RWPE2 (cell line): Measurements from ENCODE around the gene PNMT.

Source experiments
- ATAC-seq: fragments of 200-7000 bp; cut with Tn5 transposase; 3 replicates; pipeline ENCODE4 v1.9.1; 2021; ENCODE audit warnings: low read depth
- DNase-seq: peaks from one replicate; pipeline ENCODE4 v3.0.0-alpha.2; 2020; ENCODE audit warnings: low spot score
- H3K27ac ChIP-seq: fragments of 450-650 bp; 2 replicates; pipeline ENCODE4 v1.5.1; 2017; ENCODE audit warnings: mild to moderate bottlenecking; ENCODE audit not compliant: poor library complexity, severe bottlenecking
- H3K27me3 ChIP-seq: fragments of 250-450 bp; sonication (Bioruptor Pico); 2 replicates; pipeline ENCODE4 v1.5.1; 2021; ENCODE audit warnings: mild to moderate bottlenecking, moderate library complexity; ENCODE audit not compliant: insufficient read depth, poor library complexity, severe bottlenecking
- H3K36me3 ChIP-seq: fragments of 250-450 bp; sonication (Bioruptor Pico); 2 replicates; pipeline ENCODE4 v1.5.1; 2020; ENCODE audit warnings: low read depth, mild to moderate bottlenecking, moderate library complexity
- H3K4me1 ChIP-seq: fragments of 250-450 bp; sonication (Bioruptor Pico); 2 replicates; pipeline ENCODE4 v1.5.1; 2021; ENCODE audit warnings: mild to moderate bottlenecking, moderate library complexity; ENCODE audit not compliant: insufficient read depth, poor library complexity, severe bottlenecking
- H3K4me3 ChIP-seq: fragments of 250-450 bp; sonication (Bioruptor Pico); 2 replicates; pipeline ENCODE4 v1.5.1; 2021; ENCODE audit warnings: mild to moderate bottlenecking, moderate library complexity; ENCODE audit not compliant: severe bottlenecking
- H3K9me3 ChIP-seq: fragments of 250-450 bp; sonication (Bioruptor Pico); 2 replicates; pipeline ENCODE4 v1.5.1; 2021; ENCODE audit warnings: mild to moderate bottlenecking, moderate library complexity; ENCODE audit not compliant: severe bottlenecking
- CTCF ChIP-seq: fragments of 450-650 bp; IDR thresholded peaks from one replicate; pipeline ENCODE4 v1.5.1; 2017; ENCODE audit warnings: mild to moderate bottlenecking, moderate library complexity; ENCODE audit not compliant: poor library complexity, severe bottlenecking

The PNMT gene

GRCh38 chr17:39702901-39703893, 34.9 kb downstream of the PNMT start:
- DNase-seq = no peak
- H3K4me1 ChIP-seq = peaks cover 21% of the 10 kb centered on the region

DNA sequence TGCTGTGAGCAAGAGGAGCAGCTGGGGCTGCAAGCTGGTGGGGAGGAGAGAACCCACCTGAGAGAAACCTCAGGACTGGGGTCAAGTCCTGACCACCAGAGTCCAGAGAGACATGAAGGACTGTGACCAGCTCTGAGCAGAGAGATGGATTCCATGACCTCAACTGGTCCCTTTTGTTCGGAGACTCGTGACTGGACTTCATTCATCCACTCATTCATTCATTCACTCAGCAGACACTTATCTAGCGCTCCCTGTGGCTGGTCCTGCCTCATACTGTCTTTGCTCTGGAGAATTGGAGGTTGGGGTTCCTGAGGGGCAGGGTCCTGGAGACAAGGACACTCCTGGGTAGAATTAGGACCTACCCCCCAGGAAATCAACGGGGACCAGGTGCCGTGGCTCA, 35.7 kb downstream of the PNMT start:
- ATAC-seq (no peak), DNase-seq (no peak)
- Histone ChIP-seq H3K9me3 (no peaks in the 10 kb centered on the region), H3K27ac (no peak overlapping the region), H3K27me3 (no peaks in the 10 kb centered on the region), H3K4me3 (no peak overlapping the region), H3K36me3 (peaks cover 21% of the 10 kb centered on the region), H3K4me1 (peaks cover 21% of the 10 kb centered on the region)
- TF ChIP-seq CTCF = no peak

More at GRCh38 chr17:39702901-39703893, 34.9 kb downstream of the PNMT start:
- no peaks in the 10 kb centered on the region for H3K9me3 ChIP-seq
- peaks cover 13% of the 10 kb centered on the region for H3K36me3 ChIP-seq
- H3K4me3 ChIP-seq = no peak overlapping the region
- no peak for TF ChIP-seq CTCF
- no peak overlapping the region for H3K27ac ChIP-seq
- no peak for ATAC-seq
- H3K27me3 ChIP-seq = no peaks in the 10 kb centered on the region

DNA sequence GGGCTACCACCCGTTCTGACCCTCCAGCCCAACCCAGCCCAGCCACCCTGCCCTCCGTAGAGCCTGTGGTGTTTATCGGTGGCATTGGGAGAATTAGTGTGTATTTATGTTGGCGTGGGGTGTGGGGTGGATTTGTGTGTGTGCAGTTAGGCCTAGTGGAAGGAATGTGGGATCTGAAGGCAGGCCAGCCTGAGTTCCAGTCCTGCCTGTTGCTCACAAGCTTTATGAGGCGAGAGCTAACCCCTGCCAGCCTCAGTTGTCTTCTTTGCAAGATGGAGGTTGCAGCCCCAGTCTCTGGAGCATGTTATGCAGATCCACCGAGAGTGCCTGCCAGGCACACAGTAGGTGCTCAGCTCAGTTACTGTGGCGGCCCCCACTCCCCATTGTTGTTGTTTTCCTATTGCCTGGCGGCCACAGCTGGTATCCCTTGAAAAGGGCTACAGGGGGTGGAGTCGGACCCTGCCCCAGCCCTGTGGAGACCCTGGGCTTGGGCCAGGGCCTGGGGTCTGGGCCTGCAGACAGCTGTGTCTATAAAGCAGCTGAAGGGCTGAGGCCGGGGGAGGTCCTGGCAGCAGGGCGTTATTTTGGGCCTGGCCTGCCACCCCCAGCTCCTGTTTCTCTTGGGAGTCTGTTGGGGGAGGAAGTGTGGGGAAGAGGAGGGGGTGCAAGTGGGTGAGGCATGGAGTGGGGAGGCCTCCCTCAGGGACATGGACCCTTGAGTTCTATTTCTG, 36.7 kb downstream of the PNMT start:
- peaks cover 16% of the 10 kb centered on the region for H3K4me1 ChIP-seq
- H3K9me3 ChIP-seq = no peaks in the 10 kb centered on the region

GRCh38 chr17:39705786-39706348, 37.6 kb downstream of the PNMT start:
- DNase-seq (no peak), ATAC-seq (peak; percentile 87)
- H3K9me3 ChIP-seq = no peaks in the 10 kb centered on the region
- peak overlapping the region; percentile 56 for H3K27ac ChIP-seq
- no peak overlapping the region for H3K4me3 ChIP-seq
- H3K27me3 ChIP-seq = no peaks in the 10 kb centered on the region
- peaks cover 33% of the 10 kb centered on the region for H3K36me3 ChIP-seq
- no peak for TF ChIP-seq CTCF
- peaks cover 16% of the 10 kb centered on the region for H3K4me1 ChIP-seq

More for the DNA sequence above, 36.7 kb downstream of the PNMT start:
- TF ChIP-seq CTCF = no peak
- ATAC-seq = no peak
- no peak for DNase-seq
- no peaks in the 10 kb centered on the region for H3K27me3 ChIP-seq
- H3K27ac ChIP-seq = peak overlapping the region; percentile 56
- no peak overlapping the region for H3K4me3 ChIP-seq
- H3K36me3 ChIP-seq = peaks cover 26% of the 10 kb centered on the region
